IgD-negative memory B cell (primary cell): Measurements from ENCODE around the gene LRRC32. TPM values are rescaled to one million over a fixed set of nuclear protein-coding genes. Genes with fewer than 3 reads are reported as not detected.

Source experiments
- polyA plus RNA-seq: library from polyadenylated mRNA; unstranded; fragments of 300-500 nt; fragmentation: Illumina TruSeq; gene quantifications from one replicate; pipeline ENCODE4 v1.2.3, GENCODE V29; 2021

The LRRC32 gene
- polyA plus RNA-seq, 1 donor from 2014 or later: not detected

Other genes starting within 250 kb of the LRRC32 start
- 22.9 TPM for gene EMSY, start 225.7 kb downstream of the LRRC32 start, polyA plus RNA-seq
- not detected for gene TSKU, start 112.6 kb upstream of the LRRC32 start, polyA plus RNA-seq
- gene ACER3, start 190.2 kb upstream of the LRRC32 start, polyA plus RNA-seq: 4.4 TPM